NCI-H1105 (cell line): ENCODE results near the gene HIRA.
A peak's percentile ranks its signal among the peaks of the same experiment; 100 is the strongest.

ENCODE experiments used
- DNase-seq: peaks from one replicate; lab custom pipeline; 2025; lab: John Stamatoyannopoulos, UW

Gene HIRA

GRCh38 chr22:19431649-19432132 lies at the start of gene HIRA:
Gene HIRA (minus strand): TSS chr22:19431733. CDS start chr22:19431476, 257 bp downstream.
- peak; percentile 49 for DNase-seq

- no peak for DNase-seq
Observed at GRCh38 chr22:19480789-19481188, 49.3 kb upstream of the HIRA start.

- no peak for DNase-seq
Observed at GRCh38 chr22:19480173-19480568, 48.6 kb upstream of the HIRA start.

GRCh38 chr22:19479355-19480172 lies 48.0 kb upstream of the HIRA start, which contains the start of gene CDC45:
Gene CDC45 (plus strand): TSS chr22:19479920. CDS start chr22:19479969, 49 bp downstream.
- DNase-seq: peak; percentile 96

- DNase-seq: peak; percentile 54
Observed at GRCh38 chr22:19478901-19479354, 47.4 kb upstream of the HIRA start, which contains the start of gene UFD1. Gene UFD1 (minus strand): TSS chr22:19479193. CDS start chr22:19479085, 108 bp downstream.

- no peak for DNase-seq
Observed at GRCh38 chr22:19478045-19478900, 46.7 kb upstream of the HIRA start.

- DNase-seq: no peak
Observed at GRCh38 chr22:19477321-19478044, 46.0 kb upstream of the HIRA start.

GRCh38 chr22:19476023-19476422 lies 44.5 kb upstream of the HIRA start:
- DNase-seq: no peak

GRCh38 chr22:19473578-19473977 lies 42.0 kb upstream of the HIRA start:
- no peak for DNase-seq

GRCh38 chr22:19472233-19472632 lies 40.7 kb upstream of the HIRA start:
- no peak for DNase-seq

- DNase-seq: no peak
Observed at GRCh38 chr22:19471572-19471971, 40.0 kb upstream of the HIRA start.

- DNase-seq: no peak
Observed at GRCh38 chr22:19470010-19470409, 38.5 kb upstream of the HIRA start.

- no peak for DNase-seq
Observed at GRCh38 chr22:19469421-19469820, 37.9 kb upstream of the HIRA start.

GRCh38 chr22:19467912-19468311 lies 36.4 kb upstream of the HIRA start:
- no peak for DNase-seq

GRCh38 chr22:19466848-19467752 lies 35.6 kb upstream of the HIRA start:
- no peak for DNase-seq

- no peak for DNase-seq
Observed at GRCh38 chr22:19466126-19466716, 34.7 kb upstream of the HIRA start.

GRCh38 chr22:19464975-19465374 lies 33.4 kb upstream of the HIRA start:
- no peak for DNase-seq

- no peak for DNase-seq
Observed at GRCh38 chr22:19464546-19464945, 33.0 kb upstream of the HIRA start.

GRCh38 chr22:19463491-19464469 lies 32.2 kb upstream of the HIRA start:
- DNase-seq: no peak
